Measurements from ENCODE around the gene DLG2.

DLG2 gene

GRCh38 chr11:83972536-83972935 is 1654.6 kb downstream of the DLG2 start:
- no peak for DNase-seq (ENCODE audit: low read depth)
- H3K4me3 ChIP-seq (ENCODE audit: low read length), result no peak overlapping the region
- TF ChIP-seq CTCF (conservative IDR thresholded peaks at IDR 0.05; ENCODE audit: low read depth, low read length), result no peak

GRCh38 chr11:83971063-83971462 is 1656.1 kb downstream of the DLG2 start:
- H3K4me3 ChIP-seq (ENCODE audit: low read length), result no peak overlapping the region
- TF ChIP-seq CTCF (conservative IDR thresholded peaks at IDR 0.05; ENCODE audit: low read depth, low read length), result no peak
- no peak for DNase-seq (ENCODE audit: low read depth)

GRCh38 chr11:83970061-83970671 is 1657.0 kb downstream of the DLG2 start:
- H3K4me3 ChIP-seq (ENCODE audit: low read length), result no peak overlapping the region
- peak; percentile 56 for DNase-seq (ENCODE audit: low read depth)
- TF ChIP-seq CTCF (conservative IDR thresholded peaks at IDR 0.05; ENCODE audit: low read depth, low read length), result no peak

GRCh38 chr11:83957038-83957900 is 1669.9 kb downstream of the DLG2 start:
- TF ChIP-seq CTCF (conservative IDR thresholded peaks at IDR 0.05; ENCODE audit: low read depth, low read length), result no peak
- no peak for DNase-seq (ENCODE audit: low read depth)
- H3K4me3 ChIP-seq (ENCODE audit: low read length), result no peak overlapping the region

GRCh38 chr11:83956119-83956697 is 1670.9 kb downstream of the DLG2 start:
- DNase-seq (ENCODE audit: low read depth), result no peak
- no peak for TF ChIP-seq CTCF (conservative IDR thresholded peaks at IDR 0.05; ENCODE audit: low read depth, low read length)
- no peak overlapping the region for H3K4me3 ChIP-seq (ENCODE audit: low read length)

GRCh38 chr11:83954780-83955179 is 1672.4 kb downstream of the DLG2 start:
- no peak for TF ChIP-seq CTCF (conservative IDR thresholded peaks at IDR 0.05; ENCODE audit: low read depth, low read length)
- H3K4me3 ChIP-seq (ENCODE audit: low read length), result no peak overlapping the region
- DNase-seq (ENCODE audit: low read depth), result no peak
